ENCODE results near the gene CDR2L.
"Not testable (repeated sequence)": the region's sequence is repeated elsewhere in the genome, so short reads cannot be mapped to it uniquely, and the experiment has no call there.

The CDR2L gene

DNA sequence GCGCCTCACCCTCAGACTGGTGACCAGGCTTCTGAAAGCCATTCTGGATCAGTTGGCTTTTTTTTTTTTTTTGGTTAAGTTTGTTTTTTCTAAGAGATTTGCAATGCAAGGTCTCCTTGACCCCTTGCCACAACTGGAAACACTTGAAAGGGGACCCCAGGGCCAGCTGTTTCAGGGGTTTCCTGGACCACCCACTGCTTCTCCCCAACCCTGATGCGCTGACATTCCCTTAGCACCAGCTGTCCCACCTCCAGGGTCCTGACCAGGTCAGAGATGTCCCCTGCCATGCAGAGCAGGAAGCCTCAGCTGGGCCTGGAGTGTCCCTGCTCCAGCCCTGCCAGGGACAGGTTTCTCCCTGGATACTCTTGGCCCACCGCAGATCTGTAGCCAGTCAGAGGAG lies 16.9 kb downstream of the CDR2L start:
- TF ChIP-seq CTCF (IDR thresholded peaks at IDR 0.05; ENCODE audit: low read depth, low read length), result no peak
- H3K4me3 ChIP-seq (replicated peaks in 1 of 2; ENCODE audit: low read depth in 2 of 2, low read length in 2 of 2), result no peak overlapping the region
- no peak for DNase-seq (ENCODE audit: low read depth in 2 of 2)

DNA sequence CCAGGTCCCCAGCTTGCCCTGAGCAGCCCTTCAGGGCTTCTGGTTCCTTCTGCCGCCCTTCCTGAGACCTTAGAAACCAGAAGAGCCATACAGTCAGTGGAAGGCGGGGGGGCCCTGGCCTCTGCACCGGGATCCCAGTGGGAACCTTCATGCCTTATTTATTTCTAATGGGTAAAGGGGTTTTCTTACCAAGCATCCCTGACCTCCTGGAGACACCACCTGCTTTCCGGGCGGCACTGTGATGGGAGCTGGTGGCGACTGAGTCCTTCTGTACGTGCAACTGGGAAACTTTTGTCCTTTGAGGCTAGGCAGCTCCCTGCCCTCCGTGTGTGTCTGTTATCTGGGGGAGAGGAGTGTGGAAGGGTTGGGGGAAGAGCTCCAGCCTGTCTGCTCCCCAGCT lies 17.9 kb downstream of the CDR2L start:
- DNase-seq (ENCODE audit: low read depth in 2 of 2), result no peak
- no peak overlapping the region for H3K4me3 ChIP-seq (replicated peaks in 1 of 2; ENCODE audit: low read depth in 2 of 2, low read length in 2 of 2)
- no peak for TF ChIP-seq CTCF (IDR thresholded peaks at IDR 0.05; ENCODE audit: low read depth, low read length)

- not testable (repeated sequence) for DNase-seq (ENCODE audit: low read depth in 2 of 2); H3K4me3 ChIP-seq (replicated peaks in 1 of 2; ENCODE audit: low read depth in 2 of 2, low read length in 2 of 2)
These were observed 18.7 kb downstream of the CDR2L start for GRCh38 chr17:75006084-75006483.

DNA sequence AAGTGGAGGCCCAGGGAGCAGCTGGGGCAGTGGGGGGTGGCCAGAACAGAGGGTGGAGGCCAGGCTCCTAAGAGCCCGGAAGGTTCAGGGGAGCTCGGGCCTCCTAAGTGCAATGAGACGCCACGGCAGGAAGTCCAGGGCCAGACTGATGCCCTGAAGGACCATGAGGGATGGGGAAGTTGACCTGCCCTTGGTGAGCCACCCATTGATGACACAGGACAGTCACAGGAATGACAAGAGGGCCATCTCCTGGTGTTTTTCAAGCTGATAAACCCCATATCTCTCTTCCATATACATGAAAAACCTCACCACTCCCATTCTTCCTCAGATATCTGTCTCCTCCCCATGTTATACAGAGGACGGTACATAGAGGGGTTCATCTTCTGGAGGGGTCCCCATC lies 19.2 kb downstream of the CDR2L start:
- no peak overlapping the region for H3K4me3 ChIP-seq (replicated peaks in 1 of 2; ENCODE audit: low read depth in 2 of 2, low read length in 2 of 2)
- TF ChIP-seq CTCF (IDR thresholded peaks at IDR 0.05; ENCODE audit: low read depth, low read length), result no peak
- DNase-seq (ENCODE audit: low read depth in 2 of 2), result no peak

- no peak for TF ChIP-seq CTCF (IDR thresholded peaks at IDR 0.05; ENCODE audit: low read depth, low read length)
- DNase-seq (ENCODE audit: low read depth in 2 of 2), result no peak
- no peak overlapping the region for H3K4me3 ChIP-seq (replicated peaks in 1 of 2; ENCODE audit: low read depth in 2 of 2, low read length in 2 of 2)
These were observed 20.9 kb downstream of the CDR2L start for GRCh38 chr17:75008373-75008772.

DNA sequence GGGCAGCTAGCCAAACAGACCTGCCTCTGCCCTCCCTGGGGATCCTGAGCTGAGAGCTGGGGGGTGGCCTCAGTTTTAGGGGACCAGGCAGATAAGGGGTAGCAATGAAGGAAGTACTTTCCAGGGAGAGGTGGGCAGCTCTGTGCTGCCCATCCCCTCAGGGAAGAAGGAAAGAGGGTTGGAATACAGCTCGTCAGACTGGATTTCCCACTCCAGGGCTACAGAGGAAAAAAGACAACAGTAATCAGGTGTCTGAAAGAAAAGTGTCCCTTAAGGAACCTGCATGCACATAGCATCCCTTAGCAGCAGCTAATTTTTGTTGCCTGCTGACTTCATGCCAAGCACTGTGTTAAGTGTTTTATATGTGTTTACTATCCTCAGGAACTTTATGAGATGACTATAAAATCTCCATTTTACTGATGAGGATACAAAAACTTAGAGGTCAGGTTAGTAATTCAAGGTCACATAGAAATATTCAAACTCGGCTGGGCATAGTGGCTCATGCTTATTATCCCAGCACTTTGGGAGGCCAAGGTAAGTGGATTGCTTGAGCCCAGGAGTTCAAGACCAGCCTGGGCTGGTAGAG lies 21.8 kb downstream of the CDR2L start:
- TF ChIP-seq CTCF (IDR thresholded peaks at IDR 0.05; ENCODE audit: low read depth, low read length), result no peak
- no peak overlapping the region for H3K4me3 ChIP-seq (replicated peaks in 1 of 2; ENCODE audit: low read depth in 2 of 2, low read length in 2 of 2)
- no peak for DNase-seq (ENCODE audit: low read depth in 2 of 2)

DNA sequence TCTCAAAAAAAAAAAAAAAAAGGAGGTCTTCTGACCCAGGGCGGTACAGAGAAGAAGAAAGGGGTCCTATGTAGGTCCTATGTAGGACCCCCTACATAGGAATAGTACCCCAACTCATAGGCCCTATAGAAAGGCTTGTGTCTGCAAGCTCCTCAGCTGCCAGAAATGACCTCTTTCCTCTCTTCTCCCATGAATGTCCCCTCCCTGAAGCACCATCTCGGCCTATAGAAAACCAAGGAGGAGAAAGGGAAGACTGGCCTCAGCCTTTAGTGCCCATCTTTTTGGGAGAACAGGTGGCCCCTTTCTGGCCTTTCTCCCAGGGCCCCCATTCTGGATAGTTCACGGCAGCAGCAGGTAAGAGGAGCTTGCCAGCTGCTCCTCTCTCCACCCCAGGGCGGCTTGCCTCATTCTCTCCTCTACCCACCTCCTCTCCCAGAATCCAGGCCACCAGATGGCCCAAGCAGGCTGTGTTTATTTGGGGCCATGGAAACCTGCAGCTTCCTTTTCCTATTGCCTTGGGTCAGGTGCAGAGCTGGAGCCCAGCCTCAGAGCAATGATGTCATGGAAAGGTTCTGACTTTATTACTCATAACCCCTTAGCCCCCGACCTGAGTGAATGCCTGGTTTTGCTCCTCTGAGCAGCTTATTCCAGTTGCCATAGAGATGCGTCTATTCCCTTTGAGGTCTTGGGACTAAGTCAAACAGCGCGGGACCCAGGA lies 23.4 kb downstream of the CDR2L start:
- peak; percentile 48 to 62 for DNase-seq (ENCODE audit: low read depth in 2 of 2)
- H3K4me3 ChIP-seq (replicated peaks in 1 of 2; ENCODE audit: low read depth in 2 of 2, low read length in 2 of 2), result no peak overlapping the region
- no peak for TF ChIP-seq CTCF (IDR thresholded peaks at IDR 0.05; ENCODE audit: low read depth, low read length)
